ENCODE measurements around the gene TRMT5.

- no peak for TF ChIP-seq CTCF (conservative IDR thresholded peaks at IDR 0.05)
- TF ChIP-seq ZFX (IDR thresholded peaks at IDR 0.05) = no peak
These were observed 3.3 kb upstream of the TRMT5 start for GRCh38 chr14:60984196-60984595.

Data from C4-2B (cell line).